HEK293 (cell line): ENCODE measurements around the gene ZNF716.

Experiments
- CTCF ChIA-PET: fragments of 350-600 bp; formaldehyde crosslinking; extraction: SDS; loops from one replicate; lab custom pipeline; 2021; ENCODE audit warnings: antibody characterized with exemption; lab: Yijun Ruan, JAX
- POLR2A ChIA-PET: fragments of 300-600 bp; formaldehyde crosslinking; extraction: SDS; loops from one replicate; lab custom pipeline; 2020; ENCODE audit warnings: antibody characterized with exemption, inconsistent platforms; lab: Yijun Ruan, JAX
- H3K27ac ChIP-seq: fragments of 200-500 bp; sonication (Bioruptor generic); 2 replicates; pipeline ENCODE4 v1.5.1; 2014; ENCODE audit warnings: low read depth, low read length, control low read depth, inconsistent platforms; ENCODE audit errors: extremely low read depth
- H3K36me3 ChIP-seq, 2 experiments: fragments of 200-500 bp in 1 of 2; sonication (Bioruptor generic) in 1 of 2; 1 replicate in 1 of 2; 2 replicates in 1 of 2; pipeline ENCODE4 v1.5.1; 2014 to 2017; ENCODE audit warnings: inconsistent platforms in 2 of 2, low read length in 2 of 2; ENCODE audit not compliant: control insufficient read depth in 2 of 2, insufficient read depth in 1 of 2
- H3K4me1 ChIP-seq: fragments of 200-500 bp; sonication (Bioruptor generic); 2 replicates; pipeline ENCODE4 v1.5.1; 2014; ENCODE audit warnings: mild to moderate bottlenecking, low read length, inconsistent platforms; ENCODE audit not compliant: control insufficient read depth, insufficient read depth
- H3K4me3 ChIP-seq: 2 replicates; pipeline ENCODE4 v1.5.1; 2011; ENCODE audit warnings: low read depth, mild to moderate bottlenecking, control low read depth, low read length, moderate library complexity
- H3K9me3 ChIP-seq: fragments of 200-500 bp; sonication (Bioruptor generic); 2 replicates; pipeline ENCODE4 v1.5.1; 2014; ENCODE audit warnings: low read depth, low read length, inconsistent platforms; ENCODE audit not compliant: control insufficient read depth, insufficient read depth
- AEBP2 ChIP-seq: fragments of 450-650 bp; formaldehyde crosslinking; IDR thresholded peaks from 2 replicates; pipeline ENCODE4 v1.5.1; 2016; ENCODE audit warnings: missing biosample characterization, missing genetic modification characterization, borderline replicate concordance
- EGR2 ChIP-seq: fragments of 450-650 bp; formaldehyde crosslinking; IDR thresholded peaks from 2 replicates; pipeline ENCODE4 v1.5.1; 2016; ENCODE audit warnings: low read depth, missing biosample characterization, missing genetic modification characterization
- SP3 ChIP-seq: fragments of 450-650 bp; formaldehyde crosslinking; IDR thresholded peaks from 2 replicates; pipeline ENCODE4 v1.5.1; 2016; ENCODE audit warnings: missing biosample characterization, missing genetic modification characterization
- YY1 ChIP-seq: fragments of 450-650 bp; formaldehyde crosslinking; IDR thresholded peaks from 2 replicates; pipeline ENCODE4 v1.5.1; 2018; ENCODE audit warnings: missing biosample characterization, missing genetic modification characterization
- ZFHX2 ChIP-seq: fragments of 450-650 bp; formaldehyde crosslinking; conservative IDR thresholded peaks from 2 replicates; pipeline ENCODE4 v1.5.1; 2016; ENCODE audit warnings: missing biosample characterization, missing genetic modification characterization
- ZFP69B ChIP-seq: fragments of 450-650 bp; formaldehyde crosslinking; IDR thresholded peaks from 2 replicates; pipeline ENCODE4 v1.5.1; 2016; ENCODE audit warnings: missing biosample characterization, missing genetic modification characterization
- ZNF10 ChIP-seq: fragments of 450-650 bp; formaldehyde crosslinking; IDR thresholded peaks from 2 replicates; pipeline ENCODE4 v1.5.1; 2017; ENCODE audit warnings: missing biosample characterization, missing genetic modification characterization
- ZNF121 ChIP-seq: fragments of 450-650 bp; formaldehyde crosslinking; IDR thresholded peaks from 2 replicates; pipeline ENCODE4 v1.5.1; 2016; ENCODE audit warnings: missing biosample characterization, missing genetic modification characterization
- ZNF248 ChIP-seq: fragments of 450-650 bp; formaldehyde crosslinking; IDR thresholded peaks from 2 replicates; pipeline ENCODE4 v1.5.1; 2017; ENCODE audit warnings: missing biosample characterization, missing genetic modification characterization
- ZNF350 ChIP-seq: fragments of 450-650 bp; formaldehyde crosslinking; IDR thresholded peaks from 2 replicates; pipeline ENCODE4 v1.5.0; 2017; ENCODE audit warnings: missing biosample characterization, mild to moderate bottlenecking, missing genetic modification characterization
- ZNF416 ChIP-seq: fragments of 450-650 bp; formaldehyde crosslinking; IDR thresholded peaks from 2 replicates; pipeline ENCODE4 v1.5.1; 2016; ENCODE audit warnings: missing biosample characterization, missing genetic modification characterization
- ZNF449 ChIP-seq: fragments of 450-650 bp; formaldehyde crosslinking; IDR thresholded peaks from 2 replicates; pipeline ENCODE4 v1.5.1; 2017; ENCODE audit warnings: missing biosample characterization, mild to moderate bottlenecking, missing genetic modification characterization, moderate library complexity
- ZNF518A ChIP-seq: fragments of 450-650 bp; formaldehyde crosslinking; conservative IDR thresholded peaks from 2 replicates; pipeline ENCODE4 v1.5.1; 2016; ENCODE audit warnings: low read depth, missing biosample characterization, missing genetic modification characterization
- ZNF549 ChIP-seq: fragments of 450-650 bp; IDR thresholded peaks from 2 replicates; pipeline ENCODE4 v1.5.1; 2018; ENCODE audit warnings: missing biosample characterization, missing genetic modification characterization, mild to moderate bottlenecking, inconsistent platforms, moderate library complexity
- ZNF561 ChIP-seq: fragments of 450-650 bp; IDR thresholded peaks from 2 replicates; pipeline ENCODE4 v1.5.1; 2018; ENCODE audit warnings: missing biosample characterization, missing genetic modification characterization, borderline replicate concordance
- ZNF600 ChIP-seq: fragments of 450-650 bp; formaldehyde crosslinking; IDR thresholded peaks from 2 replicates; pipeline ENCODE4 v1.5.1; 2016; ENCODE audit warnings: missing biosample characterization, missing genetic modification characterization
- ZNF624 ChIP-seq: fragments of 450-650 bp; formaldehyde crosslinking; IDR thresholded peaks from 2 replicates; pipeline ENCODE4 v1.5.1; 2017; ENCODE audit warnings: missing biosample characterization, missing genetic modification characterization
- ZNF701 ChIP-seq: fragments of 450-650 bp; formaldehyde crosslinking; IDR thresholded peaks from 2 replicates; pipeline ENCODE4 v1.5.1; 2016; ENCODE audit warnings: missing biosample characterization, missing genetic modification characterization
- ZNF776 ChIP-seq: fragments of 450-650 bp; formaldehyde crosslinking; IDR thresholded peaks from 2 replicates; pipeline ENCODE4 v1.5.0; 2017; ENCODE audit warnings: missing biosample characterization, missing genetic modification characterization, borderline replicate concordance
- ZNF792 ChIP-seq: fragments of 450-650 bp; formaldehyde crosslinking; IDR thresholded peaks from 2 replicates; pipeline ENCODE4 v1.5.1; 2016; ENCODE audit warnings: missing biosample characterization, missing genetic modification characterization
- ZNF843 ChIP-seq: fragments of 450-650 bp; formaldehyde crosslinking; IDR thresholded peaks from 2 replicates; pipeline ENCODE4 v1.5.1; 2016; ENCODE audit warnings: missing biosample characterization, missing genetic modification characterization

ZNF716 gene

DNA sequence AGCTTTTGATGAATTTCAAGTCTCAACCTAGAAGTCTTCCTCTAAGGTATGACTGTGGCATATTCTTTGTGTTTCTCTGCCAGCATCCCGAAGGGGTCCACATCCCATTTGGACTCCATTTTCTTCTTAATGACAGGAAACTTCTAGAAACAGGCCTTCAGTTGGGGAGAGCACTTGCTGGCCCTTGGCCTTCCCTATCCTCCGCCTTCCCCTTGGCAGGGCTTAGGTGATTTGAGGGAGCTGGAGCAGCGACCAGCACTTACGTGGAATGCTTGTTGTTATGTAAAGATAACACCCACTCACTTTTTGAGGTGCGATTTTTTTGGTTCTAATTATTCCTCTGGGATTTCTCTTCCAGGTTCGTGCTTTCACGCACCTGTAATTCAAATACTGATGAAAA is 42.9 kb upstream of the ZNF716 start (continued):
- no peak for TF ChIP-seq ZFP69B (tag by site-specific recombination)
- TF ChIP-seq ZNF10 (tag by site-specific recombination) = no peak
- TF ChIP-seq ZNF248 (tag by site-specific recombination) = no peak
- TF ChIP-seq, all 188 proteins: peak for 0

GRCh38 chr7:57412168-57412567 is 37.8 kb upstream of the ZNF716 start:
- no peaks in the 10 kb centered on the region for H3K36me3 ChIP-seq
- no peaks in the 10 kb centered on the region for H3K9me3 ChIP-seq
- CTCF ChIA-PET = no interaction called here
- no peaks in the 10 kb centered on the region for H3K4me1 ChIP-seq
- H3K4me3 ChIP-seq = no peak overlapping the region
- TF ChIP-seq ZFHX2 = no peak
- no peak for TF ChIP-seq ZNF600 (tag by site-specific recombination)
- TF ChIP-seq ZNF416 (tag by site-specific recombination) = no peak
- TF ChIP-seq ZNF624 (tag by site-specific recombination) = no peak
- TF ChIP-seq ZNF449 = no peak
- H3K27ac ChIP-seq = no peak overlapping the region
- POLR2A ChIA-PET = no interaction called here

- no peak overlapping the region for H3K4me3 ChIP-seq
- ChIA-PET POLR2A (no interaction called here), CTCF (no interaction called here)
- no peak overlapping the region for H3K27ac ChIP-seq
- H3K36me3 ChIP-seq = no peaks in the 10 kb centered on the region
- no peaks in the 10 kb centered on the region for H3K4me1 ChIP-seq
- TF ChIP-seq EGR2 (no peak), ZNF350 (tag by site-specific recombination) (no peak), ZNF518A (tag by site-specific recombination) (no peak), ZNF549 (tag by site-specific recombination) (no peak), ZNF843 (tag by site-specific recombination) (no peak), ZNF776 (tag by site-specific recombination) (no peak), SP3 (no peak), YY1 (tag by site-specific recombination) (no peak), ZNF792 (no peak), ZNF701 (tag by site-specific recombination) (no peak), ZNF121 (no peak), ZNF561 (tag by site-specific recombination) (no peak), AEBP2 (no peak), ZFP69B (tag by site-specific recombination) (no peak)
- H3K9me3 ChIP-seq = no peaks in the 10 kb centered on the region
Observed at GRCh38 chr7:57412618-57413017, 37.4 kb upstream of the ZNF716 start.
